Activated T-cell treated with anti-CD3 and anti-CD28 coated beads, Interleukin-2, amount 50 U/mL, for 72 hours (primary cell): ENCODE measurements around the gene ISG20L2. TPM values are rescaled to one million over a fixed set of nuclear protein-coding genes. Genes with fewer than 3 reads are reported as not detected.

Source experiments
- ATAC-seq, 2 donors: fragments of 150-1000 bp; cut with Tn5 transposase; replicated peaks in 1 of 2; 2 replicates each; pipeline ENCODE4 v1.10.0; 2021; ENCODE audit warnings: moderate library complexity in 2 of 2, mild to moderate bottlenecking in 1 of 2
- DNase-seq, 2 donors: peaks; one replicate each; pipeline ENCODE4 v3.0.0; 2021 to 2022; ENCODE audit warnings: mixed read lengths in 1 of 2
- H3K27ac Mint-ChIP-seq: one replicate; pipeline ENCODE4 v1.8.0; 2022; ENCODE audit warnings: mild to moderate bottlenecking, moderate library complexity, mixed read lengths
- H3K27me3 Mint-ChIP-seq: one replicate; pipeline ENCODE4 v1.8.0; 2022; ENCODE audit warnings: low read depth, mixed read lengths
- H3K36me3 Mint-ChIP-seq, 2 donors: one replicate each; pipeline ENCODE4 v1.8.0; 2022; ENCODE audit warnings: mixed read lengths in 2 of 2, mild to moderate bottlenecking in 1 of 2; ENCODE audit not compliant: insufficient read depth in 2 of 2
- H3K4me1 Mint-ChIP-seq: one replicate; pipeline ENCODE4 v1.8.0; 2022; ENCODE audit warnings: low read depth, mixed read lengths
- H3K4me3 Mint-ChIP-seq, 2 donors: one replicate each; pipeline ENCODE4 v1.8.0; 2022; ENCODE audit warnings: mild to moderate bottlenecking in 2 of 2, mixed read lengths in 2 of 2, moderate library complexity in 2 of 2
- H3K9me3 Mint-ChIP-seq, 2 donors: one replicate each; pipeline ENCODE4 v1.8.0; 2022; ENCODE audit warnings: mixed read lengths in 2 of 2
- total RNA-seq, 2 donors: library from RNA; stranded (reverse); gene quantifications; one replicate each; pipeline ENCODE4 v1.2.3, GENCODE V29; 2022

ISG20L2 gene
- total RNA-seq, 2 donors from 2014 or later = 36.3 to 37.1 TPM

GRCh38 chr1:156743367-156744302 lies 15.1 kb upstream of the ISG20L2 start:
- no peak for DNase-seq
- H3K36me3 Mint-ChIP-seq = peaks cover 7 to 16% of the 10 kb centered on the region in 2 donors
- no peaks in the 10 kb centered on the region for H3K27me3 Mint-ChIP-seq
- ATAC-seq = no peak
- H3K4me1 Mint-ChIP-seq = peaks cover 69% of the 10 kb centered on the region
- peak overlapping the region; percentile 72 for H3K27ac Mint-ChIP-seq
- no peaks in the 10 kb centered on the region for H3K9me3 Mint-ChIP-seq
- H3K4me3 Mint-ChIP-seq = peak overlapping the region in 1 of 2 donors; percentile 53

GRCh38 chr1:156742801-156743200 lies 14.2 kb upstream of the ISG20L2 start:
- Mint-ChIP-seq H3K36me3 (peaks cover 7 to 19% of the 10 kb centered on the region in 2 donors), H3K4me1 (peaks cover 62% of the 10 kb centered on the region), H3K27me3 (no peaks in the 10 kb centered on the region), H3K9me3 (no peaks in the 10 kb centered on the region), H3K27ac (peak overlapping the region; percentile 98), H3K4me3 (peak overlapping the region in 1 of 2 donors; percentile 93)
- DNase-seq (no peak), ATAC-seq (no peak)

- DNase-seq (no peak), ATAC-seq (peak in 1 of 2 donors; percentile 7)
- Mint-ChIP-seq H3K4me1 (peaks cover 55% of the 10 kb centered on the region), H3K4me3 (peak overlapping the region; percentile 93 to 100), H3K9me3 (no peaks in the 10 kb centered on the region), H3K27me3 (no peaks in the 10 kb centered on the region), H3K36me3 (peaks cover 7 to 19% of the 10 kb centered on the region in 2 donors), H3K27ac (peak overlapping the region; percentile 98)
Measured at GRCh38 chr1:156742017-156742416, 13.5 kb upstream of the ISG20L2 start.

GRCh38 chr1:156741481-156741983 lies 13.0 kb upstream of the ISG20L2 start:
- Mint-ChIP-seq H3K9me3 (no peaks in the 10 kb centered on the region), H3K27me3 (no peaks in the 10 kb centered on the region), H3K4me3 (peak overlapping the region; percentile 93 to 100), H3K27ac (peak overlapping the region; percentile 98), H3K4me1 (peaks cover 51% of the 10 kb centered on the region), H3K36me3 (peaks cover 7 to 19% of the 10 kb centered on the region in 2 donors)
- ATAC-seq (peak in 1 of 2 donors; percentile 32), DNase-seq (peak in 1 of 2 donors; percentile 49)

- peaks cover 7 to 17% of the 10 kb centered on the region in 2 donors for H3K36me3 Mint-ChIP-seq
- DNase-seq (peak; percentile 95 to 96), ATAC-seq (peak; percentile 85 to 91)
- no peaks in the 10 kb centered on the region for H3K9me3 Mint-ChIP-seq
- no peaks in the 10 kb centered on the region for H3K27me3 Mint-ChIP-seq
- H3K27ac Mint-ChIP-seq = peak within 1 kb of the TSS; percentile 98
- peaks cover 45% of the 10 kb centered on the region for H3K4me1 Mint-ChIP-seq
- peak within 1 kb of the TSS; percentile 93 to 100 for H3K4me3 Mint-ChIP-seq
Measured at GRCh38 chr1:156740741-156741480, 12.3 kb upstream of the ISG20L2 start, which contains the start of gene MRPL24. TSS of gene MRPL24 (minus strand) at chr1:156741088. CDS start at chr1:156738704, 2,384 bp downstream.

- Mint-ChIP-seq H3K9me3 (no peaks in the 10 kb centered on the region), H3K4me1 (peaks cover 39% of the 10 kb centered on the region), H3K27ac (peak overlapping the region; percentile 98), H3K36me3 (peaks cover 4 to 11% of the 10 kb centered on the region in 2 donors), H3K27me3 (no peaks in the 10 kb centered on the region), H3K4me3 (peak overlapping the region; percentile 93 to 100)
- ATAC-seq (peak in 1 of 2 donors; percentile 0), DNase-seq (peak in 1 of 2 donors; percentile 25)
Measured at GRCh38 chr1:156740237-156740740, 11.7 kb upstream of the ISG20L2 start.

- H3K4me3 Mint-ChIP-seq = peak overlapping the region; percentile 13 to 72
- no peak for DNase-seq
- H3K36me3 Mint-ChIP-seq = peaks cover 1 to 9% of the 10 kb centered on the region in 2 donors
Measured at GRCh38 chr1:156738916-156739315, 10.3 kb upstream of the ISG20L2 start.

GRCh38 chr1:156738407-156738806 lies 9.8 kb upstream of the ISG20L2 start:
- ATAC-seq = no peak
- no peak for DNase-seq
- Mint-ChIP-seq H3K4me1 (peaks cover 31% of the 10 kb centered on the region), H3K4me3 (no peak overlapping the region), H3K9me3 (no peaks in the 10 kb centered on the region), H3K27ac (peak overlapping the region; percentile 41), H3K36me3 (peaks cover 1 to 6% of the 10 kb centered on the region in 2 donors), H3K27me3 (no peaks in the 10 kb centered on the region)

More at GRCh38 chr1:156738916-156739315, 10.3 kb upstream of the ISG20L2 start:
- no peak for ATAC-seq
- H3K27me3 Mint-ChIP-seq = no peaks in the 10 kb centered on the region
- H3K4me1 Mint-ChIP-seq = peaks cover 31% of the 10 kb centered on the region
- no peaks in the 10 kb centered on the region for H3K9me3 Mint-ChIP-seq
- H3K27ac Mint-ChIP-seq = peak overlapping the region; percentile 81

- DNase-seq (no peak), ATAC-seq (no peak)
- Mint-ChIP-seq H3K36me3 (peaks cover 1 to 13% of the 10 kb centered on the region in 2 donors), H3K4me1 (peaks cover 27% of the 10 kb centered on the region), H3K9me3 (no peaks in the 10 kb centered on the region), H3K27ac (no peak overlapping the region), H3K27me3 (no peaks in the 10 kb centered on the region), H3K4me3 (no peak overlapping the region)
Measured at GRCh38 chr1:156733989-156734584, 5.5 kb upstream of the ISG20L2 start.

- peaks cover 11 to 28% of the 10 kb centered on the region in 2 donors for H3K36me3 Mint-ChIP-seq
- DNase-seq (peak; percentile 87 to 88), ATAC-seq (peak; percentile 75 to 81)
- H3K9me3 Mint-ChIP-seq = no peaks in the 10 kb centered on the region
- H3K27ac Mint-ChIP-seq = peak within 1 kb of the TSS; percentile 99
- H3K4me1 Mint-ChIP-seq = peaks cover 22% of the 10 kb centered on the region
- H3K4me3 Mint-ChIP-seq = peak within 1 kb of the TSS in 1 of 2 donors; percentile 97
- no peaks in the 10 kb centered on the region for H3K27me3 Mint-ChIP-seq
Measured at GRCh38 chr1:156727926-156728598, 504 bp downstream of the ISG20L2 start, which contains the start of gene METTL25B. TSS of gene METTL25B (plus strand) at chr1:156728469. CDS start at chr1:156729105, 636 bp downstream.

GRCh38 chr1:156727492-156727891 lies 1.1 kb downstream of the ISG20L2 start:
- ATAC-seq (no peak), DNase-seq (no peak)
- peaks cover 23% of the 10 kb centered on the region for H3K4me1 Mint-ChIP-seq
- H3K36me3 Mint-ChIP-seq = peaks cover 10 to 28% of the 10 kb centered on the region in 2 donors
- no peaks in the 10 kb centered on the region for H3K9me3 Mint-ChIP-seq
- peak overlapping the region; percentile 94 for H3K27ac Mint-ChIP-seq
- no peaks in the 10 kb centered on the region for H3K27me3 Mint-ChIP-seq
- H3K4me3 Mint-ChIP-seq = no peak overlapping the region
